Chondrocyte (in vitro differentiated cells): ENCODE measurements around the gene ELOVL3. TPM values are rescaled to one million over a fixed set of nuclear protein-coding genes. Genes with fewer than 3 reads are reported as not detected.
A peak's percentile ranks its signal among the peaks of the same experiment; 100 is the strongest.
"Not testable (repeated sequence)": the region's sequence is repeated elsewhere in the genome, so short reads cannot be mapped to it uniquely, and the experiment has no call there.

Source experiments
- DNase-seq: peaks from one replicate; pipeline ENCODE4 v3.0.0; 2021; ENCODE audit warnings: mixed read lengths, low spot score
- H3K27ac Mint-ChIP-seq: one replicate; pipeline ENCODE4 v1.8.0; 2021; ENCODE audit warnings: mild to moderate bottlenecking, moderate library complexity, mixed read lengths; ENCODE audit not compliant: unreplicated experiment
- H3K27me3 Mint-ChIP-seq: 2 replicates; pipeline ENCODE4 v1.8.0; 2021; ENCODE audit warnings: low read depth, mixed read lengths
- H3K36me3 Mint-ChIP-seq: 2 replicates; pipeline ENCODE4 v1.8.0; 2021; ENCODE audit warnings: low read depth, mixed read lengths
- H3K4me1 Mint-ChIP-seq: 2 replicates; pipeline ENCODE4 v1.8.0; 2021; ENCODE audit warnings: low read depth, mild to moderate bottlenecking, mixed read lengths
- H3K4me3 Mint-ChIP-seq: one replicate; pipeline ENCODE4 v1.8.0; 2021; ENCODE audit warnings: mild to moderate bottlenecking, moderate library complexity, mixed read lengths; ENCODE audit not compliant: unreplicated experiment
- H3K9me3 Mint-ChIP-seq: 2 replicates; pipeline ENCODE4 v1.8.0; 2021; ENCODE audit warnings: low read depth, mixed read lengths
- total RNA-seq: library from RNA; stranded (reverse); gene quantifications from 3 replicates; pipeline ENCODE4 v1.2.1, GENCODE V29; 2021
- TF ChIP-seq, protein P1 (sequence below): fragments of 200-600 bp; sonication (generic); IDR thresholded peaks from 2 replicates; pipeline ENCODE4 v1.5.0; 2021; ENCODE audit warnings: antibody characterized with exemption, mild to moderate bottlenecking, moderate library complexity

Gene ELOVL3
- total RNA-seq, 1 donor from 2014 or later, result not detected

DNA sequence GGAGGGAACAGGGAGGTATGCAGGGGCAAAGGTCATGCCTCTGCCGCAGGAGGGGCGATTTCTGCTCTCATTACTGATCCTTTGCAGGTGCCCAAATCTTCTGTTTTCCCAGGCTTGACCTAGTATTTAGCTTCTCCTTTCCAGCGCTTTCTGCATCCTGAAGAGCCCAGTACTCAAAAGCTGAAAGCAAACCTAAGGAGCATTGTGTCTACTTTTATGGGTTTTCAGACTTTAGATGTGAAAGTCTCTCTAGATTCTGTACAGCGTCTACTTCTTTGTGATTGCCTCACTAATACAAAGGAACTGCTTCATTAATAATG, 19.8 kb downstream of the ELOVL3 start:
- Mint-ChIP-seq H3K27ac (peak overlapping the region; percentile 98), H3K36me3 (no peaks in the 10 kb centered on the region), H3K4me1 (peaks cover 49% of the 10 kb centered on the region), H3K27me3 (no peaks in the 10 kb centered on the region), H3K4me3 (peak overlapping the region; percentile 99), H3K9me3 (no peaks in the 10 kb centered on the region)
- TF ChIP-seq, protein P1, sequence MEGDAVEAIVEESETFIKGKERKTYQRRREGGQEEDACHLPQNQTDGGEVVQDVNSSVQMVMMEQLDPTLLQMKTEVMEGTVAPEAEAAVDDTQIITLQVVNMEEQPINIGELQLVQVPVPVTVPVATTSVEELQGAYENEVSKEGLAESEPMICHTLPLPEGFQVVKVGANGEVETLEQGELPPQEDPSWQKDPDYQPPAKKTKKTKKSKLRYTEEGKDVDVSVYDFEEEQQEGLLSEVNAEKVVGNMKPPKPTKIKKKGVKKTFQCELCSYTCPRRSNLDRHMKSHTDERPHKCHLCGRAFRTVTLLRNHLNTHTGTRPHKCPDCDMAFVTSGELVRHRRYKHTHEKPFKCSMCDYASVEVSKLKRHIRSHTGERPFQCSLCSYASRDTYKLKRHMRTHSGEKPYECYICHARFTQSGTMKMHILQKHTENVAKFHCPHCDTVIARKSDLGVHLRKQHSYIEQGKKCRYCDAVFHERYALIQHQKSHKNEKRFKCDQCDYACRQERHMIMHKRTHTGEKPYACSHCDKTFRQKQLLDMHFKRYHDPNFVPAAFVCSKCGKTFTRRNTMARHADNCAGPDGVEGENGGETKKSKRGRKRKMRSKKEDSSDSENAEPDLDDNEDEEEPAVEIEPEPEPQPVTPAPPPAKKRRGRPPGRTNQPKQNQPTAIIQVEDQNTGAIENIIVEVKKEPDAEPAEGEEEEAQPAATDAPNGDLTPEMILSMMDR, result no peak
- DNase-seq, result no peak

- TF ChIP-seq, protein P1, result no peak
- Mint-ChIP-seq H3K4me3 (peak overlapping the region; percentile 99), H3K27ac (peak overlapping the region; percentile 98), H3K27me3 (no peaks in the 10 kb centered on the region), H3K4me1 (peaks cover 49% of the 10 kb centered on the region), H3K36me3 (no peaks in the 10 kb centered on the region), H3K9me3 (no peaks in the 10 kb centered on the region)
- no peak for DNase-seq
These were observed 20.2 kb downstream of the ELOVL3 start for GRCh38 chr10:102246261-102246660.

GRCh38 chr10:102247734-102248133, 21.6 kb downstream of the ELOVL3 start:
- TF ChIP-seq, protein P1, result no peak
- H3K27ac Mint-ChIP-seq, result peak overlapping the region; percentile 66
- peaks cover 45% of the 10 kb centered on the region for H3K4me1 Mint-ChIP-seq
- H3K27me3 Mint-ChIP-seq, result no peaks in the 10 kb centered on the region
- DNase-seq, result no peak
- H3K4me3 Mint-ChIP-seq, result peak overlapping the region; percentile 99
- H3K9me3 Mint-ChIP-seq, result no peaks in the 10 kb centered on the region
- no peaks in the 10 kb centered on the region for H3K36me3 Mint-ChIP-seq

DNA sequence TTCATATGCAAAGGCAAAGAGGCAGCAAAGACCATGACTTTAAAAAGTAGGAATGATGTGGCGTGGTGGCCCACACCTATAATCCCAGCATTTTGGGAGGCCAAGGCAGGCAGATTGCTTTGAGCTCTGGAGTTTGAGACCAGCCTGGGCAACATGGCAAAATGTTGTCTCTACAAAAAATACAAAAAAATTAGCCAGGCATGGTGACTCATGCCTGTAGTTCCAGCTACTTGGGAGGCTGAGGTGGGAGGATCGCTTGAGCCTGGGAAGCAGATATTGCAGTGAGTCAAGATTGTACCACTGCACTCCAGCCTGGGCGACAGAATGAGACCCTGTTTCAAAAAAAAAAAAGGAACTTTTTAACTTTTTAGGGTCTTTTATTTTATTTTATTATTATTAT, 26.4 kb downstream of the ELOVL3 start:
- not testable (repeated sequence) for H3K4me3 Mint-ChIP-seq, H3K9me3 Mint-ChIP-seq, H3K36me3 Mint-ChIP-seq, DNase-seq, H3K27me3 Mint-ChIP-seq
- Mint-ChIP-seq H3K4me1 (peaks cover 27% of the 10 kb centered on the region), H3K27ac (peak overlapping the region; percentile 61)

DNA sequence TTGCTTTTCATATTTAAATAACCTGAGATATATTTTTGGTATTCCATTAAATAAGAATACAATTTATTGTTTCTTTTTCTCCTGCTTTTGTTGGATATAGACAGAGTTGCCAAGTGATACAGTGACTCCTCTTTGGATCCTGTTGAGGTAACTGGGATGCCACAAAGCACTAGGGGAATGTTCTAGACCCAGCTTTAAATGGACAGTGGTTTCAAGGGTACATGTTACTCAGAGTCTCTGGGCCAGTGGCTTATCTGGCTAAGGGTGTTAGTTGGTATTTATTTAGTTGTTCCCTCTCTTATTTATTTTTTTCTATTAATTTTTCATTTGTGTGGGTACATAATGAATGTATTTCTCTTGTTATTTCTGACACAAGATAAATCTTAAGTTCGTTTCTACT, 28.3 kb downstream of the ELOVL3 start:
- Mint-ChIP-seq H3K27ac (no peak overlapping the region), H3K36me3 (no peaks in the 10 kb centered on the region), H3K4me3 (no peak overlapping the region), H3K4me1 (peaks cover 10% of the 10 kb centered on the region), H3K9me3 (no peaks in the 10 kb centered on the region), H3K27me3 (no peaks in the 10 kb centered on the region)
- DNase-seq, result no peak
- TF ChIP-seq, protein P1, result no peak

DNA sequence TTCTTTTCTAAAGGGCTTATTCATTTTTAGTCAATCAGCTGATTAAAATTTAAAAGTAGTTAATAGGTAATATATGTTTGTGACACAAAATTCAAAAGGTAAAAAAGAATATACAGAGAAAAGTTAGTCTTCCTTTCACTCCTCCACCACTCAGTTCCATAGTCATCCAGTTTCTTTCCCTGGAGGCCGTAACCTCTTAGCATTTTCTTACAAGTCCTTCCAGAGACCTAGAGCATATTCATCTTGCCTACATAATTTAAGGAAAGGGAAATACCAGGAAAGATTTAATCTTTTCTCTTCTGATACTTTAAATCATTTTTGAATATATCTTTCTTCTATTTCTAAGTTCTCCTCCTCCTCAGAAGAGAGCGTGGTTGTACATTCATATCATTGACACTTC, 29.3 kb downstream of the ELOVL3 start:
- no peaks in the 10 kb centered on the region for H3K27me3 Mint-ChIP-seq
- TF ChIP-seq, protein P1, result no peak
- no peaks in the 10 kb centered on the region for H3K9me3 Mint-ChIP-seq

More for the DNA sequence above, 29.3 kb downstream of the ELOVL3 start:
- Mint-ChIP-seq H3K4me1 (peaks cover 10% of the 10 kb centered on the region), H3K27ac (no peak overlapping the region), H3K4me3 (no peak overlapping the region), H3K36me3 (peaks cover 3% of the 10 kb centered on the region)
- no peak for DNase-seq
